Measurements from ENCODE around the gene COPS6.
"Not testable (repeated sequence)": the region's sequence is repeated elsewhere in the genome, so short reads cannot be mapped to it uniquely, and the experiment has no call there.

Gene COPS6

GRCh38 chr7:100130220-100130607 lies 41.4 kb downstream of the COPS6 start:
- H3K9me3 ChIP-seq (ENCODE audit: control extremely low read depth in 1 of 5, control insufficient read depth in 4 of 5, insufficient read depth in 2 of 5, low read depth in 1 of 5, low read length in 4 of 5); H3K27ac ChIP-seq (ENCODE audit: insufficient read depth in 1 of 2, low read depth in 1 of 2, low read length in 2 of 2, poor library complexity in 1 of 2, severe bottlenecking in 2 of 2); H3K4me3 ChIP-seq (ENCODE audit: control insufficient read depth in 1 of 7, extremely low read depth in 1 of 7, insufficient read depth in 4 of 7, low read depth in 2 of 7, low read length in 6 of 7); DNase-seq; H3K27me3 ChIP-seq (replicated peaks in 2 of 5; ENCODE audit: control insufficient read depth in 4 of 5, insufficient read depth in 5 of 5, low read length in 4 of 5); H3K36me3 ChIP-seq (ENCODE audit: control insufficient read depth in 4 of 4, insufficient read depth in 4 of 4, low read length in 3 of 4): not testable (repeated sequence)
- CTCF ChIA-PET, result interaction anchor here (0.7 to 11.4 kb wide), 15 partner anchors 9 to 89 kb away, joined by 3 to 127 read pairs (median 5); partner anchors contain the start of genes AP4M1, LAMTOR4, MCM7 and PVRIG
- peaks cover 0 to 28% (median 24%) of the 10 kb centered on the region in 4 experiments for H3K4me1 ChIP-seq (ENCODE audit: control extremely low read depth in 1 of 4, control insufficient read depth in 4 of 4, insufficient read depth in 4 of 4, low read length in 3 of 4)
- WGBS (ENCODE audit: insufficient coverage), result 100% methylated on average over 1 of the region's 1 CpG
- POLR2A ChIA-PET, result interaction anchor here (0.6 kb wide), 1 partner anchor 722 kb away, joined by 4 read pairs; the partner anchor contains the start of genes BUD31 and PDAP1

- Histone ChIP-seq H3K27ac (ENCODE audit: insufficient read depth in 1 of 2, low read depth in 1 of 2, low read length in 2 of 2, poor library complexity in 1 of 2, severe bottlenecking in 2 of 2) (no peak overlapping the region), H3K27me3 (replicated peaks in 2 of 5; ENCODE audit: control insufficient read depth in 4 of 5, insufficient read depth in 5 of 5, low read length in 4 of 5) (no peaks in the 10 kb centered on the region), H3K9me3 (ENCODE audit: control extremely low read depth in 1 of 5, control insufficient read depth in 4 of 5, insufficient read depth in 2 of 5, low read depth in 1 of 5, low read length in 4 of 5) (no peaks in the 10 kb centered on the region), H3K36me3 (ENCODE audit: control insufficient read depth in 4 of 4, insufficient read depth in 4 of 4, low read length in 3 of 4) (no peaks in the 10 kb centered on the region), H3K4me3 (ENCODE audit: control insufficient read depth in 1 of 7, extremely low read depth in 1 of 7, insufficient read depth in 4 of 7, low read depth in 2 of 7, low read length in 6 of 7) (peak overlapping the region in 2 of 7 experiments; percentile 4 to 59), H3K4me1 (ENCODE audit: control extremely low read depth in 1 of 4, control insufficient read depth in 4 of 4, insufficient read depth in 4 of 4, low read length in 3 of 4) (peaks cover 0 to 24% (median 23%) of the 10 kb centered on the region in 4 experiments)
- ChIA-PET POLR2A (interaction anchor here (1.1 kb wide), 1 partner anchor 49 kb away, joined by 4 read pairs; no protein-coding TSS in a partner anchor), CTCF (interaction anchor here (0.7 to 11.4 kb wide), 16 partner anchors 10 to 88 kb away, joined by 3 to 127 read pairs (median 4); partner anchors contain the start of genes AP4M1, LAMTOR4, MCM7 and PVRIG)
- 16% methylated on average over 22 of the region's 24 CpGs for WGBS (ENCODE audit: insufficient coverage)
- peak; percentile 61 to 77 (median 74) for DNase-seq
Measured at GRCh38 chr7:100130608-100131453, 42.1 kb downstream of the COPS6 start.

- WGBS (ENCODE audit: insufficient coverage), result 62% methylated on average over 5 of the region's 7 CpGs
- Histone ChIP-seq H3K4me1 (ENCODE audit: control extremely low read depth in 1 of 4, control insufficient read depth in 4 of 4, insufficient read depth in 4 of 4, low read length in 3 of 4) (peaks cover 0 to 19% (median 15%) of the 10 kb centered on the region in 4 experiments), H3K36me3 (ENCODE audit: control insufficient read depth in 4 of 4, insufficient read depth in 4 of 4, low read length in 3 of 4) (no peaks in the 10 kb centered on the region), H3K27me3 (replicated peaks in 2 of 5; ENCODE audit: control insufficient read depth in 4 of 5, insufficient read depth in 5 of 5, low read length in 4 of 5) (no peaks in the 10 kb centered on the region), H3K27ac (ENCODE audit: insufficient read depth in 1 of 2, low read depth in 1 of 2, low read length in 2 of 2, poor library complexity in 1 of 2, severe bottlenecking in 2 of 2) (no peak overlapping the region), H3K4me3 (ENCODE audit: control insufficient read depth in 1 of 7, extremely low read depth in 1 of 7, insufficient read depth in 4 of 7, low read depth in 2 of 7, low read length in 6 of 7) (no peak overlapping the region), H3K9me3 (ENCODE audit: control extremely low read depth in 1 of 5, control insufficient read depth in 4 of 5, insufficient read depth in 2 of 5, low read depth in 1 of 5, low read length in 4 of 5) (no peaks in the 10 kb centered on the region)
- ChIA-PET POLR2A (interaction anchor here (0.8 to 1.0 kb wide), 3 partner anchors 51 to 85 kb away, joined by 3 to 6 read pairs (median 3); no protein-coding TSS in a partner anchor), CTCF (interaction anchor here (1.1 to 11.4 kb wide), 24 partner anchors 8 to 215 kb away, joined by 3 to 127 read pairs (median 6); partner anchors contain the start of genes AP4M1, GAL3ST4, LAMTOR4 and PVRIG)
- no peak for DNase-seq
Measured at GRCh38 chr7:100132126-100132525, 43.4 kb downstream of the COPS6 start.

- no peak overlapping the region for H3K4me3 ChIP-seq (ENCODE audit: control insufficient read depth in 1 of 7, extremely low read depth in 1 of 7, insufficient read depth in 4 of 7, low read depth in 2 of 7, low read length in 6 of 7)
- H3K36me3 ChIP-seq (ENCODE audit: control insufficient read depth in 4 of 4, insufficient read depth in 4 of 4, low read length in 3 of 4), result no peaks in the 10 kb centered on the region
- H3K27ac ChIP-seq (ENCODE audit: insufficient read depth in 1 of 2, low read depth in 1 of 2, low read length in 2 of 2, poor library complexity in 1 of 2, severe bottlenecking in 2 of 2), result no peak overlapping the region
- POLR2A ChIA-PET, result interaction anchor here (0.8 to 1.0 kb wide), 2 partner anchors 78 to 85 kb away, joined by 3 read pairs; no protein-coding TSS in a partner anchor
- H3K9me3 ChIP-seq (ENCODE audit: control extremely low read depth in 1 of 5, control insufficient read depth in 4 of 5, insufficient read depth in 2 of 5, low read depth in 1 of 5, low read length in 4 of 5), result no peaks in the 10 kb centered on the region
- CTCF ChIA-PET, result interaction anchor here (0.6 to 11.4 kb wide), 30 partner anchors 9 to 215 kb away, joined by 3 to 127 read pairs (median 6); partner anchors contain the start of genes AP4M1, GAL3ST4, LAMTOR4 and MCM7
- WGBS (ENCODE audit: insufficient coverage), result 56% methylated on average over 2 of the region's 3 CpGs
- peak; percentile 65 to 76 (median 69) for DNase-seq
- H3K27me3 ChIP-seq (replicated peaks in 2 of 5; ENCODE audit: control insufficient read depth in 4 of 5, insufficient read depth in 5 of 5, low read length in 4 of 5), result no peaks in the 10 kb centered on the region
- peaks cover 0 to 14% (median 11%) of the 10 kb centered on the region in 4 experiments for H3K4me1 ChIP-seq (ENCODE audit: control extremely low read depth in 1 of 4, control insufficient read depth in 4 of 4, insufficient read depth in 4 of 4, low read length in 3 of 4)
Measured at GRCh38 chr7:100132697-100133151, 44.0 kb downstream of the COPS6 start.

GRCh38 chr7:100137851-100138760 lies 49.3 kb downstream of the COPS6 start:
- 67% methylated on average over 4 of the region's 13 CpGs for WGBS (ENCODE audit: insufficient coverage)
- no peak overlapping the region for H3K27ac ChIP-seq (ENCODE audit: insufficient read depth in 1 of 2, low read depth in 1 of 2, low read length in 2 of 2, poor library complexity in 1 of 2, severe bottlenecking in 2 of 2)
- peaks cover 2 to 14% (median 8%) of the 10 kb centered on the region in 4 experiments for H3K4me1 ChIP-seq (ENCODE audit: control extremely low read depth in 1 of 4, control insufficient read depth in 4 of 4, insufficient read depth in 4 of 4, low read length in 3 of 4)
- H3K36me3 ChIP-seq (ENCODE audit: control insufficient read depth in 4 of 4, insufficient read depth in 4 of 4, low read length in 3 of 4), result no peaks in the 10 kb centered on the region
- no peaks in the 10 kb centered on the region for H3K27me3 ChIP-seq (replicated peaks in 2 of 5; ENCODE audit: control insufficient read depth in 4 of 5, insufficient read depth in 5 of 5, low read length in 4 of 5)
- no peak for DNase-seq
- no peak overlapping the region for H3K4me3 ChIP-seq (ENCODE audit: control insufficient read depth in 1 of 7, extremely low read depth in 1 of 7, insufficient read depth in 4 of 7, low read depth in 2 of 7, low read length in 6 of 7)
- no peaks in the 10 kb centered on the region for H3K9me3 ChIP-seq (ENCODE audit: control extremely low read depth in 1 of 5, control insufficient read depth in 4 of 5, insufficient read depth in 2 of 5, low read depth in 1 of 5, low read length in 4 of 5)
- POLR2A ChIA-PET, result interaction anchor here (0.6 kb wide), 1 partner anchor 1791 kb away, joined by 5 read pairs; no protein-coding TSS in a partner anchor
- CTCF ChIA-PET, result interaction anchor here (1.3 to 11.4 kb wide), 4 partner anchors 10 to 148 kb away, joined by 3 to 127 read pairs (median 4); partner anchors contain the start of gene PVRIG

- POLR2A ChIA-PET, result no interaction called here
- Histone ChIP-seq H3K27ac (ENCODE audit: insufficient read depth in 1 of 2, low read depth in 1 of 2, low read length in 2 of 2, poor library complexity in 1 of 2, severe bottlenecking in 2 of 2) (no peak overlapping the region), H3K4me1 (ENCODE audit: control extremely low read depth in 1 of 4, control insufficient read depth in 4 of 4, insufficient read depth in 4 of 4, low read length in 3 of 4) (peaks cover 2 to 14% (median 8%) of the 10 kb centered on the region in 4 experiments), H3K4me3 (ENCODE audit: control insufficient read depth in 1 of 7, extremely low read depth in 1 of 7, insufficient read depth in 4 of 7, low read depth in 2 of 7, low read length in 6 of 7) (no peak overlapping the region), H3K9me3 (ENCODE audit: control extremely low read depth in 1 of 5, control insufficient read depth in 4 of 5, insufficient read depth in 2 of 5, low read depth in 1 of 5, low read length in 4 of 5) (no peaks in the 10 kb centered on the region), H3K36me3 (ENCODE audit: control insufficient read depth in 4 of 4, insufficient read depth in 4 of 4, low read length in 3 of 4) (no peaks in the 10 kb centered on the region), H3K27me3 (replicated peaks in 2 of 5; ENCODE audit: control insufficient read depth in 4 of 5, insufficient read depth in 5 of 5, low read length in 4 of 5) (no peaks in the 10 kb centered on the region)
- DNase-seq, result peak in 1 of 3 donors; percentile 27
- WGBS (ENCODE audit: insufficient coverage), result 0% methylated on average over 1 of the region's 3 CpGs
- CTCF ChIA-PET, result interaction anchor here (1.1 to 3.8 kb wide), 2 partner anchors 10 to 13 kb away, joined by 3 to 20 read pairs; no protein-coding TSS in a partner anchor
Measured at GRCh38 chr7:100141555-100141949, 52.8 kb downstream of the COPS6 start.
